ENCODE data around the gene ANKRD39.

Gene ANKRD39

GRCh38 chr2:96825057-96825456 is 32.8 kb downstream of the ANKRD39 start:
- no peak for DNase-seq

GRCh38 chr2:96824079-96824870 is 33.5 kb downstream of the ANKRD39 start:
- DNase-seq = no peak

GRCh38 chr2:96823198-96823597 is 34.6 kb downstream of the ANKRD39 start:
- DNase-seq = no peak

GRCh38 chr2:96822786-96823185 is 35.0 kb downstream of the ANKRD39 start:
- DNase-seq = no peak

- no peak for DNase-seq
These were observed 36.6 kb downstream of the ANKRD39 start for GRCh38 chr2:96821113-96821675.

GRCh38 chr2:96819876-96820511 is 37.8 kb downstream of the ANKRD39 start:
- DNase-seq = no peak

- no peak for DNase-seq
These were observed 38.5 kb downstream of the ANKRD39 start for GRCh38 chr2:96819128-96819875.

- DNase-seq = no peak
These were observed 39.9 kb downstream of the ANKRD39 start for GRCh38 chr2:96817882-96818281.

- DNase-seq = peak; percentile 9
These were observed 40.7 kb downstream of the ANKRD39 start for GRCh38 chr2:96816836-96817702.

- DNase-seq = peak; percentile 63
These were observed 41.5 kb downstream of the ANKRD39 start, which contains the start of gene CNNM3 for GRCh38 chr2:96816127-96816835. CNNM3 (plus strand) TSS chr2:96816268; CDS start chr2:96816278, 10 bp downstream.

GRCh38 chr2:96815326-96816126 is 42.3 kb downstream of the ANKRD39 start:
- peak; percentile 55 for DNase-seq

- DNase-seq = no peak
These were observed 44.2 kb downstream of the ANKRD39 start for GRCh38 chr2:96813656-96814055.

- no peak for DNase-seq
These were observed 45.9 kb downstream of the ANKRD39 start for GRCh38 chr2:96811917-96812316.

- DNase-seq = no peak
These were observed 47.0 kb downstream of the ANKRD39 start for GRCh38 chr2:96810783-96811192.

- no peak for DNase-seq
These were observed 47.6 kb downstream of the ANKRD39 start for GRCh38 chr2:96809951-96810782.

GRCh38 chr2:96809216-96809882 is 48.5 kb downstream of the ANKRD39 start:
- no peak for DNase-seq

- DNase-seq = no peak
These were observed 49.5 kb downstream of the ANKRD39 start for GRCh38 chr2:96808176-96808837.

GRCh38 chr2:96807127-96807471 is 50.7 kb downstream of the ANKRD39 start:
- DNase-seq = no peak

Data from NCI-H748 treated with DMSO at 0.1 percent for 48 hours (cell line).